ENCODE measurements around the gene TRAF6. TPM values are rescaled to one million over a fixed set of nuclear protein-coding genes. Genes with fewer than 3 reads are reported as not detected.

Gene TRAF6
- total and polyA plus RNA-seq, 12 donors = 3.0 to 18.2 (median 12.9) TPM

DNA sequence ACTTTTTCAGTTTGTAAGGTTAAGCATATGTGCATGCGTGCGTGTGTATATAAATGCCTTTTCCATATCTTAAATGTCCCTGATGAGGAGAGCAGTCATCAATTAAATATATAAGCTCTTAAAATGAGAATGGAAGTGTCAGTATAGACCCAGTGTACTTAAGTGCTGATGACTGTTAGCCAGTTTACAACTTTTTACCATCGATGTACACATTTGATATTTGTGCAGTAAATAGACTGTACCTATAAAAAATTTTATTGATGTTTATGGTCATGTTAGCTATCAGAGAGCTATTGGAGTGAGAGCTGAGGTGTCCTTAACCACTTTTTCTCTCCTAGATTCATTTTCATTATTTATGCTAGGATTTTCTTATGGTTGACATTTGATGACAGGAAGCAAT is 45.4 kb downstream of the TRAF6 start:
- intact Hi-C loops (cut with DNase I) = no loop called here
- no peak for DNase-seq

DNA sequence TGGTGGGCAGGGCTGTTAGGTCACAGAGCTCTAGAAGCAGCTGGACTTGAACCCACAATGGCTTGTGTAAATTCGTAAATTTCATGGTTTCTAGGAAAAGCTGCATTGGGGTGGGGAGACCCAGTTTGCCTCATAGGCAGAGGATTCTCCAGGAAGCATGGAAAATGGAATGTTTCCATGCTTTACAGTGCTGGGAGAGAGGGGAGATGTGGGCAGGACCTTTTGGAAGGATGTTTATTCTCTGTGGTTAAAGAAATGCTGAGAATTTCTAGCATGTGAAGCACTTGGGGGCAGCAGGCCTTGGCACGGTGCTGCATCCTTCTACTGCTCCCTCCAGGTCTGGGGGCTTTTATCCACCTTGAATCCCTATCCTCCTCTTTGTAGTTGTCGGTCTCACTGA is 46.3 kb downstream of the TRAF6 start:
- WGBS, 2 donors = 49 to 78% methylated on average over 3 of the region's 3 CpGs
- TF ChIP-seq, protein P1, sequence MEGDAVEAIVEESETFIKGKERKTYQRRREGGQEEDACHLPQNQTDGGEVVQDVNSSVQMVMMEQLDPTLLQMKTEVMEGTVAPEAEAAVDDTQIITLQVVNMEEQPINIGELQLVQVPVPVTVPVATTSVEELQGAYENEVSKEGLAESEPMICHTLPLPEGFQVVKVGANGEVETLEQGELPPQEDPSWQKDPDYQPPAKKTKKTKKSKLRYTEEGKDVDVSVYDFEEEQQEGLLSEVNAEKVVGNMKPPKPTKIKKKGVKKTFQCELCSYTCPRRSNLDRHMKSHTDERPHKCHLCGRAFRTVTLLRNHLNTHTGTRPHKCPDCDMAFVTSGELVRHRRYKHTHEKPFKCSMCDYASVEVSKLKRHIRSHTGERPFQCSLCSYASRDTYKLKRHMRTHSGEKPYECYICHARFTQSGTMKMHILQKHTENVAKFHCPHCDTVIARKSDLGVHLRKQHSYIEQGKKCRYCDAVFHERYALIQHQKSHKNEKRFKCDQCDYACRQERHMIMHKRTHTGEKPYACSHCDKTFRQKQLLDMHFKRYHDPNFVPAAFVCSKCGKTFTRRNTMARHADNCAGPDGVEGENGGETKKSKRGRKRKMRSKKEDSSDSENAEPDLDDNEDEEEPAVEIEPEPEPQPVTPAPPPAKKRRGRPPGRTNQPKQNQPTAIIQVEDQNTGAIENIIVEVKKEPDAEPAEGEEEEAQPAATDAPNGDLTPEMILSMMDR (IDR thresholded peaks at IDR 0.05) = no peak
- no peaks in the 10 kb centered on the region for H3K27me3 ChIP-seq
- H3K9me3 ChIP-seq = no peaks in the 10 kb centered on the region
- H3K4me1 ChIP-seq = peaks cover 0 to under 1% (median 0%) of the 10 kb centered on the region in 9 donors
- ATAC-seq (no peak), DNase-seq (no peak)
- no peak overlapping the region for H3K27ac ChIP-seq
- H3K4me3 ChIP-seq = no peak overlapping the region
- intact Hi-C loops (cut with DNase I) = no loop called here
- H3K36me3 ChIP-seq = peaks cover 0 to 48% (median 0%) of the 10 kb centered on the region in 9 donors

More for the DNA sequence above, 45.4 kb downstream of the TRAF6 start:
- peaks cover 0 to 10% (median 7%) of the 10 kb centered on the region in 9 donors for H3K4me1 ChIP-seq
- no peak overlapping the region for H3K27ac ChIP-seq
- 76 to 100% methylated on average over 3 of the region's 3 CpGs for WGBS, 2 donors
- H3K27me3 ChIP-seq = no peaks in the 10 kb centered on the region
- peaks cover 0 to 48% (median 0%) of the 10 kb centered on the region in 9 donors for H3K36me3 ChIP-seq
- TF ChIP-seq, protein P1 (IDR thresholded peaks at IDR 0.05) = no peak
- ATAC-seq = no peak
- H3K9me3 ChIP-seq = no peaks in the 10 kb centered on the region
- no peak overlapping the region for H3K4me3 ChIP-seq

DNA sequence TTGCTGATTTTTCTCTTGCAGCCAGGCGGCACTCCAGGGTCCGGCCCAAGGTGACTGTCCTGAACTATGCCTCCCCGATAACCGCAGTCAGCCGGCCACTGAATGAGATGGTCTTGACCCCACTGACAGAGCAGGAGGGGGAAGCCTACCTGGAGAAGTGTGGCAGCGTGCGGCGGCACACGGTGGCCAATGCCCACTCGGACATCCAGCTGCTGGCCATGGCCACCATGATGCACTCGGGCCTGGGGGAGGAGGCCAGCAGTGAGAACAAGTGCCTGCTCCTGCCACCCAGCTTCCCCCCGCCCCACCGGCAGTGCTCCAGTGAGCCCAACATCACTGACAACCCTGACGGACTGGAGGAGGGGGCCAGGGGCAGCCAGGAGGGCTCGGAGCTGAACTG is 47.8 kb downstream of the TRAF6 start:
- peaks cover 0 to 58% (median 0%) of the 10 kb centered on the region in 9 donors for H3K36me3 ChIP-seq
- intact Hi-C loops (cut with DNase I) = no loop called here
- ATAC-seq (no peak), DNase-seq (no peak)
- no peaks in the 10 kb centered on the region for H3K27me3 ChIP-seq
- no peaks in the 10 kb centered on the region for H3K9me3 ChIP-seq
- TF ChIP-seq, protein P1 (IDR thresholded peaks at IDR 0.05) = no peak
- no peak overlapping the region for H3K4me3 ChIP-seq
- WGBS, 2 donors = 97% methylated on average over 15 of the region's 15 CpGs
- H3K4me1 ChIP-seq = peaks cover 0 to 4% (median 0%) of the 10 kb centered on the region in 9 donors
- H3K27ac ChIP-seq = no peak overlapping the region

DNA sequence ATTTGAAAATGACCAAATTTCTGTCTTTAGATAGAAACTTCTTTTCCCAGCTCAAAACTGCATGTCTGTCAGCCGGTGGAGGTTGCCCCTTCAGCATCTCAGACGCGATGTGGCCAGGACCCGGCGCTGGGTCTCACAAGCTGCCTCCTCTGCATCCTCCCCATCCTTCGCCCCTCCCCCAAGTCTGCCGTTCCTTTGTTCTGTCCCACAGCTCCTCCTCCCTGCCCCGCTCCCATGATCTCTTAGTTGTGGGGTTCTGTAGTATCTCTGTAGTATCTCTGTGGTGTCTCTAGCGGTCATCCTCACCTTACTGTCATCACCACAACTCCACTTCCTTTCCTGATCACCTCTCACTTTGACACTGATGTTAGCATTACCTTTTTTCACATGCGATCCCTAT is 49.9 kb downstream of the TRAF6 start:
- ATAC-seq = no peak
- H3K36me3 ChIP-seq = peaks cover 0 to 56% (median 0%) of the 10 kb centered on the region in 9 donors
- H3K4me3 ChIP-seq = no peak overlapping the region
- H3K27ac ChIP-seq = no peak overlapping the region
- TF ChIP-seq, protein P1 (IDR thresholded peaks at IDR 0.05) = no peak
- no peaks in the 10 kb centered on the region for H3K9me3 ChIP-seq
- H3K4me1 ChIP-seq = peaks cover 11 to 25% (median 20%) of the 10 kb centered on the region in 9 donors
- intact Hi-C loops (cut with DNase I) = no loop called here
- DNase-seq = no peak
- H3K27me3 ChIP-seq = no peaks in the 10 kb centered on the region
- 81 to 84% methylated on average over 10 of the region's 10 CpGs for WGBS, 2 donors

Data from heart right ventricle (tissue), 16 donors.